Umbilical cord (tissue), 2 donors: Measurements from ENCODE around the gene ZSCAN31. TPM values are rescaled to one million over a fixed set of nuclear protein-coding genes. Genes with fewer than 3 reads are reported as not detected.

Source experiments
- DNase-seq: peaks from one replicate; pipeline ENCODE4 v3.0.0-alpha.2; 2015; ENCODE audit warnings: low spot score
- total RNA-seq: library from RNA; depleted of rRNA; stranded (reverse); fragments of >200 nt; gene quantifications from one replicate; pipeline ENCODE4 v1.2.3, GENCODE V29; 2014; ENCODE audit warnings: low replicate concordance; ENCODE audit not compliant: insufficient read depth

ZSCAN31 gene
- total RNA-seq, 1 donor from 2014 or later = 10.6 TPM

- DNase-seq = no peak
Measured at GRCh38 chr6:28353981-28354676, 18.2 kb upstream of the ZSCAN31 start.

DNA sequence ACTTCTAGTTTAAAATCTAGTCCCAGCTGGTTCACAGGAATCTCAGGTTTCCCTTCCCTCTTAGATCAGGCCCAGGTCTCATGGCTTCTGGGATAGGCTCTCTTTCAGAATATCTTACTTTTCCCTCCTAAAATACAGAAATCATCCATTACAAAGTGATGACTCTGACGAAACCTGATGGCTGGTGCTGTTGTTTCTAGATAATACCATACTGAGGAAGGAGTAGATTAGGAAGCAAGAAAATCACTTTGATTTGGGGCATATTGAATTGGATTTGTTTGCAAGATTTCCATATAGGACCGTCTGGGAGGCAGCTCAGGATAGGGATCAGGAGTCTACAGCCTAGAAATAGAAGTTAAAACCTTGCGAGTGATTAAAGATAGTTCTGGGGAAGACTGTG, 17.4 kb upstream of the ZSCAN31 start:
- DNase-seq = no peak

GRCh38 chr6:28351493-28351925, 15.6 kb upstream of the ZSCAN31 start:
- no peak for DNase-seq

GRCh38 chr6:28351087-28351486, 15.1 kb upstream of the ZSCAN31 start:
- no peak for DNase-seq

- peak; percentile 90 for DNase-seq
Measured at GRCh38 chr6:28349892-28350737, 14.2 kb upstream of the ZSCAN31 start, which contains the start of gene ZKSCAN3. Gene ZKSCAN3 (plus strand): TSS chr6:28349947. CDS start chr6:28359587, 9,640 bp downstream.

- no peak for DNase-seq
Measured at GRCh38 chr6:28349344-28349891, 13.5 kb upstream of the ZSCAN31 start.

- no peak for DNase-seq
Measured at GRCh38 chr6:28347119-28347518, 11.2 kb upstream of the ZSCAN31 start.

GRCh38 chr6:28345201-28345600, 9.3 kb upstream of the ZSCAN31 start:
- DNase-seq = no peak

- no peak for DNase-seq
Measured at GRCh38 chr6:28343898-28344677, 8.1 kb upstream of the ZSCAN31 start.

- no peak for DNase-seq
Measured at GRCh38 chr6:28340310-28341095, 4.6 kb upstream of the ZSCAN31 start.

- no peak for DNase-seq
Measured at GRCh38 chr6:28337121-28337520, 1.2 kb upstream of the ZSCAN31 start.

- DNase-seq = peak; percentile 69
Measured at GRCh38 chr6:28336284-28337120, 554 bp upstream of the ZSCAN31 start.

DNA sequence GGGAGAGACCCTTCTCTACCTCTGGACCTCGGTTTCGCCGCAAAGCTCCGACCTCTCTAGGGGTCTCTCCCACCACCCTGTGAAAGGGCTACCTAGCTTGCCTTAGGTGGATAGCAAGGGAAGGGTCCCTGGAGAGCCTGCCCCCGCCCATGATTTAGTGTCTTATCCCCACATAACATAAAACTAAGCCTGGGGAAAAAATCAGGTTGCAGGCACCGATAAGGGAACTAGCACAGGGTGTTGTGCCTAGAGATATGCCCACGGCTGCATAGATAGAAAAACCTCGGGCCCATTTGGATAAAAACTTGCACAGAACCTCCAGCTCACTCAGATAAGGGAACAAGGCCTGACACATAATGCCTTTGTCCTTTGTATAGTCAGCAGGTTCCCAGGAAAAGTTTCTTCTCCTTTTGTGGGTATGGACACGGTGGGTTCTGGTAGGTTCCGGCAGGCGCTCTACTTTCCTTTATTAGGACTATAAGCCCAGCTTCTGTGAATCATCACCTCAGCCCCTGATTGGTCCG, 846 bp downstream of the ZSCAN31 start:
- DNase-seq = no peak

DNA sequence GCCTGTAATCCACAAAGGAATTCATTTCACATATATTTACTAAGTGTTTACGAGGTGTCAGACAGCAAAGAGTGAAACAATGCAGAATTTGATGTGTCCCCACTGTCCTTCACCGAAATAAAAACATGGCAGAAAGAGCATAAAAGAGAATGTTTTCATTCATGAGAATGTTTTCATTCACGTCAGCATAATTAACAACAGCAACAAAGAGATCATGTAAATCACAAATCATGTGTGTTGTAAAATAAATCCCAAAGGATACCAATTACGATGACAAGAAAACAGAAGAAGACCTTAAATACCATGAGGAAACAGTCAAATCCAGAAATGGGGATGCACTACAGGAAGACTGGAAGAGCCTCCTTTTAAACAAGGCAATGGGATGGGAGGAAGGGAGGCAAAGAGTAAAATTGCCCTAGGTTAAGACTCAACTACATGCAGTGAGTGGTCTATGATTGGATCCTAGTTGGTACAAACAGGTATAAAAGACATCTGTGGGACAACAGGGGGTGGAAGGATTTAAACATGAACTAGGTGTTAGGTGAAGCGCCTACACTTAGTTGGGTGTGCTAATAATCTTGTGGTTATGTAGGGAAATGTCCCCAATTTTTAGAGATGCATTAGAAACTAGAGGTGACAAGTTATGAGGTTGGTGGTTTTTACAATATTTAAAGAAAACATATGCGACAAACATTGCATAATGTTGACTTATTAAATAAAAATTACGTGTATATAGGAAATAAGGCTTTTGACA, 1.5 kb downstream of the ZSCAN31 start:
- DNase-seq = no peak

DNA sequence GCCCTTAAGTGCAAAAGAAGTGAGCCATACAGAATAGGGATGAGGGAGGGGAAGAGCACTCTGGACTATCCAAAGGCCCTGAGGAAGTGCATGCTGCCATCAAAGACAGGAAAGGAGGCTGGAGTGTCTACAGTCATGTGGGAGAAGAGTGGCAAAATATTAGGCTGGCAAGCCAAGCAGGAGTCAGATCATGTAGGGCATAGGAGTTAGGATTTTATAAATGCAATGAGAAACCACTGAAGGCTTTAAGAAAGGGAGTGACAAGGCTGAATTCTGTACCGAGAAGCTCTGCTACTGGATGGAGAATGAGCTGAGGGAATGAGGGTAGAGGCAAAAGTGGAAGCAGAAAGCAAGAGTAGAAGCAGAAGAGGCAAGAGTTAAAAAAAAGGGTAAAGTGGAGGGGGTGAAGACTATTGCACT, 2.3 kb downstream of the ZSCAN31 start:
- no peak for DNase-seq

DNA sequence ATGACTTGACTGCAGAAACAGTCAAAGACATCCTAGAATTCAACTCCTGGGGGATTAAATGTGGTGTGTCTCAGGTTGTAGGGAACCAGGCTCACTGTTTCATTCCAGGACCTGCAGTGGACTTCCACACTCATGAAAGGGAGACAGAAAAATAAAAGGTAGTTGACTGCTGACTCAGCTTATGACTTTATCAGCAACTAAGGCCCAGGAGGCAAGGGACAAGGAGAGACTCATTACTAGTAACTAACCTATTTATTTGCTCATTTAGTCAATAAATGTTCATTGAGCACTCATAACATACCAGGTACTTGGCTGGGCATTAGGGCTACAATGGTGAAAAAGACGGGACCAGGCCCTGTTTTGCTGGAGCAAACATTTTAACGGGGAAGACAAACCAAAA, 2.9 kb downstream of the ZSCAN31 start:
- no peak for DNase-seq

DNA sequence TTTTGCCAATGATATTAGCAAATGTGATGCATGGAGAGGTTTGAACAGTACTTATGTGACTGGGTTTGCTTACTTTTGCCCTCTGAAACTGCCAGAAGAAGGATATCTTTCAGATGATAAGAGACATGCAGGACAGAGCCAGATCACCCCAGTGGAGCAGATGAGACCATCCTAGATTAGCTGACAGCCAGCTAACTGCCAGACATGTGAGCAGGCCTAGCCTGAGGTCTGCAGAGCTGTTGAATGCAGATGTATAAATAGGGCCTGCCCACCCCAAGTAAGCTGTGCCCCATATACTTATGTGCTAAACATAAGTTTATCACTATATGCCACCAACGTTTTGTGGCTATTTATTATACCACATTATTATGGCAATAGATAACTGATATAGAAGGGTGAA, 5.9 kb downstream of the ZSCAN31 start:
- no peak for DNase-seq

GRCh38 chr6:28326371-28326948, 9.5 kb downstream of the ZSCAN31 start:
- no peak for DNase-seq
